ENCODE measurements around the gene ZSCAN20. TPM values are rescaled to one million over a fixed set of nuclear protein-coding genes. Genes with fewer than 3 reads are reported as not detected.

The ZSCAN20 gene
- 3.0 and 5.8 TPM in 2 replicates for total RNA-seq (2014; rRNA removed; shearing (Covaris generic))
- polyA plus RNA-seq (2015; cell fraction: cytosol; rRNA removed), result 1.9 and 2.2 TPM in 2 replicates
- polyA plus RNA-seq (2015; cell fraction: nucleus; rRNA removed), result 6.1 and 7.5 TPM in 2 replicates

- peak; percentile 100 for DNase-seq (ENCODE audit: low read depth)
These were observed at the start of gene ZSCAN20 for GRCh38 chr1:33472269-33472980. Gene ZSCAN20, plus strand, starts transcription at chr1:33472645. Its CDS starts 6,644 bp downstream, at chr1:33479289.

GRCh38 chr1:33424205-33424604 is 48.2 kb upstream of the ZSCAN20 start:
- peak; percentile 47 for DNase-seq (ENCODE audit: low read depth)

- no peak for DNase-seq (ENCODE audit: low read depth)
These were observed 47.8 kb upstream of the ZSCAN20 start for GRCh38 chr1:33424610-33425009.

GRCh38 chr1:33425900-33426299 is 46.5 kb upstream of the ZSCAN20 start:
- DNase-seq (ENCODE audit: low read depth), result no peak

GRCh38 chr1:33426916-33427315 is 45.5 kb upstream of the ZSCAN20 start:
- DNase-seq (ENCODE audit: low read depth), result no peak

- DNase-seq (ENCODE audit: low read depth), result peak; percentile 49
These were observed 43.8 kb upstream of the ZSCAN20 start for GRCh38 chr1:33428661-33429060.

GRCh38 chr1:33429332-33429731 is 43.1 kb upstream of the ZSCAN20 start:
- DNase-seq (ENCODE audit: low read depth), result no peak

GRCh38 chr1:33429856-33430691 is 42.4 kb upstream of the ZSCAN20 start:
- no peak for DNase-seq (ENCODE audit: low read depth)

GRCh38 chr1:33430692-33431593 is 41.5 kb upstream of the ZSCAN20 start, which contains the start of gene PHC2:
Gene PHC2, minus strand, starts transcription at chr1:33431095. Its CDS starts 55,556 bp downstream, at chr1:33375539.
- peak; percentile 98 for DNase-seq (ENCODE audit: low read depth)

GRCh38 chr1:33433509-33434362 is 38.7 kb upstream of the ZSCAN20 start:
- peak; percentile 100 for DNase-seq (ENCODE audit: low read depth)

- no peak for DNase-seq (ENCODE audit: low read depth)
These were observed 38.1 kb upstream of the ZSCAN20 start for GRCh38 chr1:33434363-33434750.

- peak; percentile 96 for DNase-seq (ENCODE audit: low read depth)
These were observed 37.2 kb upstream of the ZSCAN20 start for GRCh38 chr1:33435096-33435820.

- no peak for DNase-seq (ENCODE audit: low read depth)
These were observed 35.7 kb upstream of the ZSCAN20 start for GRCh38 chr1:33436557-33437285.

GRCh38 chr1:33438364-33439160 is 33.9 kb upstream of the ZSCAN20 start:
- no peak for DNase-seq (ENCODE audit: low read depth)

GRCh38 chr1:33439662-33440061 is 32.8 kb upstream of the ZSCAN20 start:
- no peak for DNase-seq (ENCODE audit: low read depth)

GRCh38 chr1:33441088-33441745 is 31.2 kb upstream of the ZSCAN20 start:
- no peak for DNase-seq (ENCODE audit: low read depth)

- DNase-seq (ENCODE audit: low read depth), result peak; percentile 34
These were observed 30.3 kb upstream of the ZSCAN20 start for GRCh38 chr1:33442141-33442540.

Measured in HT1080 (cell line).